Small intestine (tissue), 7 donors: ENCODE results near the gene FLAD1. TPM values are rescaled to one million over a fixed set of nuclear protein-coding genes. Genes with fewer than 3 reads are reported as not detected.

Experiments used
- DNase-seq, 2 donors: peaks; one replicate each; pipeline versions ENCODE4 v3.0.0 to v3.0.0-alpha.2; 2013
- FAIRE-seq: peaks from 2 replicates; lab custom pipeline; 2012; peaks lifted over from hg19 to GRCh38; lab: Jason Lieb, UNC
- H3K27ac ChIP-seq, 3 donors: one replicate each; pipeline ENCODE4 v1.5.1; 2013; ENCODE audit warnings: low read length in 2 of 3, mild to moderate bottlenecking in 2 of 3, control low read depth in 1 of 3, inconsistent platforms in 1 of 3, low read depth in 1 of 3, moderate library complexity in 1 of 3
- H3K27me3 ChIP-seq, 3 donors: one replicate each; pipeline ENCODE4 v1.6.1; 2013; ENCODE audit warnings: low read length in 3 of 3, inconsistent platforms in 1 of 3; ENCODE audit not compliant: control insufficient read depth in 3 of 3, insufficient read depth in 3 of 3
- H3K36me3 ChIP-seq, 3 donors: one replicate each; pipeline ENCODE4 v1.6.1; 2013; ENCODE audit warnings: low read length in 3 of 3, inconsistent platforms in 1 of 3, low read depth in 1 of 3, mild to moderate bottlenecking in 1 of 3, moderate library complexity in 1 of 3; ENCODE audit not compliant: control insufficient read depth in 3 of 3, insufficient read depth in 2 of 3
- H3K4me1 ChIP-seq, 3 donors: one replicate each; pipeline ENCODE4 v1.6.1; 2013; ENCODE audit warnings: low read length in 2 of 3, inconsistent platforms in 1 of 3, low read depth in 1 of 3, mild to moderate bottlenecking in 1 of 3, moderate library complexity in 1 of 3; ENCODE audit not compliant: control insufficient read depth in 3 of 3, insufficient read depth in 2 of 3
- H3K4me3 ChIP-seq, 3 donors: one replicate each; pipeline ENCODE4 v1.5.1; 2013; ENCODE audit warnings: low read length in 3 of 3, control low read depth in 1 of 3, inconsistent platforms in 1 of 3, low read depth in 1 of 3, mild to moderate bottlenecking in 1 of 3, moderate library complexity in 1 of 3
- H3K9me3 ChIP-seq, 2 donors: one replicate each; pipeline ENCODE4 v1.6.1; 2013; ENCODE audit warnings: low read depth in 1 of 2, low read length in 1 of 2; ENCODE audit not compliant: control insufficient read depth in 2 of 2, insufficient read depth in 1 of 2
- WGBS, 3 donors: extraction: QIAGEN DNeasy Blood & Tissue Kit; methylation state at CpG; one replicate each; pipeline ENCODE4 v1.1.7; 2013; 5-methylcytosine and 5-hydroxymethylcytosine counted together
- polyA plus RNA-seq, 4 donors: library from polyadenylated mRNA; stranded (reverse) in 3 of 4; unstranded in 1 of 4; fragments of 200-250 nt in 3 of 4; fragments of 120-200 nt in 1 of 4; gene quantifications; one replicate each; pipeline versions ENCODE4 v1.2.1 to v1.2.3, GENCODE V29; 2013
- donor health status: healthy with polysubstance abuse.
- donor health status: control.
- donor health status: control.
- donor health status: Bipolar disorder and iron deficiency.
- donor health status: healthy.

FLAD1 gene
- polyA plus RNA-seq, 4 donors: 25.1 to 51.4 (median 34.4) TPM

DNA sequence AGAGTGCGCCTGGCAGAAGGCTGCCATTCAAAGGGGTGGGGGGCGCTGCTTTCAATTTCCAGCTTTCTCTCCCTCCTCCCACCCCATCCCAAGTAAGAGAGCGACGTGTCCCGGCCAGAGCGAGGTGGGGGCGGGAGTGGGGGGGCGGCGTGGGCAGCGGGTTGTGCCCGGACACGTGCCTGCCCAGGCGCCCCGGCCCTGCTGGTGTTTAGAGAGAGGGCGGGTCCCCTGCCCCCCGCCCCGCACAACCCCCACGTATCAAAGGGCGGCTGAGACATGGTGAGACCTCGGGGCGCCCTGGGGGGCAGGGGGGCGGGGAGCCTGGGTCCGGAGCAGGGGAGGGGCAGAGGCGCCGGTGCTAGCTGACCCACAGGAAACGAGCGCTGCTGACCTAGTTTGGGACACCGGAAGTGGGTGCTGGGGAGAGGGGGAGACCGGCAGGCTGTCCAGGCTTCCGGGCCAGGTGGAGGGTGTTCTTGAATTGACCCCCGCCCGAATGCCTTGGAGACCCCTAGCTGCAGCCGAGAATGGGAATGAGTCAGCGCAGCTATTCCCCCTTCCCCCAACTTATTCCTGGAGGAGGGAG, 20.7 kb downstream of the FLAD1 start:
- FAIRE-seq (no peak), DNase-seq (peak; percentile 74 to 88)
- peaks cover 8 to 61% (median 21%) of the 10 kb centered on the region in 3 donors for H3K4me1 ChIP-seq
- no peaks in the 10 kb centered on the region for H3K27me3 ChIP-seq
- H3K4me3 ChIP-seq: peak overlapping the region; percentile 70 to 88 (median 77)
- H3K27ac ChIP-seq: peak overlapping the region; percentile 96 to 99 (median 98)
- H3K9me3 ChIP-seq: no peaks in the 10 kb centered on the region
- H3K36me3 ChIP-seq: peaks cover 0 to 42% (median 0%) of the 10 kb centered on the region in 3 donors
- 1 to 5% (median 1%) methylated on average over 25 to 34 of the region's 34 CpGs for WGBS, 3 donors

DNA sequence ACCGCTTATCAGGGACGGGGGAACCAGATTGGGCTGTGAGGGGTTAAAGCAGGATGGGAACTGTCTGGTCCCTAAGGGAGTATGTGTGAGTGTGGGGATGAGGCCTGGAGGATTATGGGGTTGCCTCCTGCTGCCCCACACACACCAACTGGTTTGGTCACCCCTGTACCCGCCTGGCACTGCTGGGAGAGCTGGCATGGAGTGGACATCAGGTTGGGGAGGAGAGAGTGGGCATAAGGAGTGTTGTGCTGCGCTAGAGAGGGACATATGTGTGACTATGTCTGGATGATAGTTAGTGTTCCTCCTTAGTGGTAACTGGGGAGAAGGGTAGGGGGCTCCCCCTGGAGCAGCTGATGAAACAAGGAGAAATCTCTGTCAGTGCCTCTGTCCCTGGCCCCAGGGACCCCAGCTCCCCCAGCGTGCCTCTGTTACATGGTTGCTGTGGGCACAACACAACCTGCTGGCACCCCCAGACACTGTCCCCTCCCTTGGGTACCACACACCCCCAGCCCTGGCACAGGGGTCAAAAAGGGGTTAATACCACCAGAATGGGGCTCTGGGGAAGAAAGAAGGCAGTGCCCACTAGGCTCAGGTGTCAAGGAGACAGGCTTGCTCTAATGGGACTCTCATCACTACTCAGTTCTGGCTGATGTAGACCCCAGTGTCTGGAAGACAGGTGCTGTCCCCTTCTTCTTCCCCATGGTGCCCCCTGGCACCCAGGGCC, 21.4 kb downstream of the FLAD1 start:
- no peak for FAIRE-seq
- WGBS, 3 donors: 9 to 30% (median 27%) methylated on average over 4 to 5 of the region's 5 CpGs
- H3K9me3 ChIP-seq: no peaks in the 10 kb centered on the region
- DNase-seq: no peak
- H3K27me3 ChIP-seq: no peaks in the 10 kb centered on the region
- H3K36me3 ChIP-seq: peaks cover 0 to 48% (median 0%) of the 10 kb centered on the region in 3 donors
- peaks cover 8 to 61% (median 21%) of the 10 kb centered on the region in 3 donors for H3K4me1 ChIP-seq
- peak overlapping the region; percentile 96 to 99 (median 98) for H3K27ac ChIP-seq
- H3K4me3 ChIP-seq: peak overlapping the region; percentile 70 to 88 (median 77)

DNA sequence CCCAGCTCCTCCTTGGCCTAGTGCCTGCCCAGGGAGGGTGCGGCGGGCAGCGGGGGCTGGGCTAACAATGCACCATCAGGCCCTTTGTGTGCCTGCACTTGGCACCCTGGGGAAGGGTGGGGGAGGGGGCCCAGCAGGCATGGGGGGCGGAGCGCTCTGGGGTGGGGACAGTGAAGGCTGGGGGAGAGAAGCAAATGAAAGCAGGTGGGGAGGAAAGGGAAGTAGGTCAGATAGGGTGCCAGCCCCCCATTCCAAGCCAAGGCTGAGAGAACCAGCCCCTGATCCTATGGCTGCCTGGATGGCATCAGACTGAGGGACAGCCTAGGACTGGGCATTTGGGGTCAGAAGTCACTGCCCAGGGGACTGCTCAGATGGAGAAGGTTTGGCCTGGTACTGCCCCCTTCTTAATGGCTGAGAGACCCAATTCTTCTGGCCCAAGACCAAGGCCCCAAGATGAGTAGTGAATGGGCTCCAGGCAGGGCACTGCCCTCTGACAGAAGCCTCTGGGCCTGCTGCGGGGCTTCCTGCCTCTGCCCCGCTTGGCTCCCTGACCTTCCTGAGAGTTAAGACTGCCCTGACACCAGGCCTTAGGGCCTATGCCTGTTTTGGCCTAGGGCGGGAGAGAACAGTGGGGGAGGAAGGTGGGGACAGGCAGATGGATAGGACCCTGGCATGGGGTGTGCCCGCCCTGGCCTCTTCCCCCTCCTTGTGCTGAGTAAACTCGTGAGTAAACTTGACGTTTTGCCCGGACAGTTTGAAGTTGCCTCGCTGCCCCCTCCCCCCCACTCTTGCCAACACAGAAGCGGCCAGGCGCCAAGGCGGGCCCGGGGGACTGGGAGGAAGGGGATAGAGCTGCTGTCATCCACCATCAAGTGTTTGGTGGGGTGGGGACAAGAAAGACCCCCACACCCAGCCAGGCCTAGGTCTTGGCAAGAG, 22.2 kb downstream of the FLAD1 start:
- FAIRE-seq (no peak), DNase-seq (peak in 1 of 2 donors; percentile 81)
- Histone ChIP-seq H3K4me1 (peaks cover 7 to 61% (median 19%) of the 10 kb centered on the region in 3 donors), H3K36me3 (peaks cover 0 to 57% (median 0%) of the 10 kb centered on the region in 3 donors), H3K4me3 (peak overlapping the region; percentile 4 to 88 (median 77)), H3K9me3 (no peaks in the 10 kb centered on the region), H3K27ac (peak overlapping the region; percentile 96 to 99 (median 98)), H3K27me3 (no peaks in the 10 kb centered on the region)
- WGBS, 3 donors: 14 to 41% (median 33%) methylated on average over 16 to 17 of the region's 17 CpGs

DNA sequence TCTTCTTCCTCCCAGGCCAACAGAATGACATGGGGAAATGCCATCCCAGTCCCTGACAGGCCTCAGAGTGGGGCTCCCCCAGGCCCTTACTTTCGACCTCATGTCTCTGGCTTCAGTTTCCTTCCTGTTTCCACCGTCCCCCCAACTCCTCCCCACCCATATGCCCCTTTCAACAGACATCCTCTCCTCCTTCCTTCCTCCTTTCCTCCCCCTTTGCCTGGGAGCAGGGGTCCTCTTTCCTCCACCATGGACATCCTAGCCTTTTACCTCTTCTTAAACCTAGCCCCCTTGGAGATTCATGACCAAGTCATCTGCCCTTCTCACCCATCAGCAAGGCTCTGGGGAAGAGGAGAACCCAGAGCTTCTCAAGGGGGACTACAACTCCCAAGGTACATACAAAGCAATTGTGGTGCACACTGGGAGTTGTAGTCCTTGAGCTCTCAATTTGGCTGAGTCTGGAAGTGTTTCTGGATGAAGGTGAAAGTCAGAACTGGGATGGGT, 23.5 kb downstream of the FLAD1 start:
- DNase-seq: no peak
- no peak for FAIRE-seq

DNA sequence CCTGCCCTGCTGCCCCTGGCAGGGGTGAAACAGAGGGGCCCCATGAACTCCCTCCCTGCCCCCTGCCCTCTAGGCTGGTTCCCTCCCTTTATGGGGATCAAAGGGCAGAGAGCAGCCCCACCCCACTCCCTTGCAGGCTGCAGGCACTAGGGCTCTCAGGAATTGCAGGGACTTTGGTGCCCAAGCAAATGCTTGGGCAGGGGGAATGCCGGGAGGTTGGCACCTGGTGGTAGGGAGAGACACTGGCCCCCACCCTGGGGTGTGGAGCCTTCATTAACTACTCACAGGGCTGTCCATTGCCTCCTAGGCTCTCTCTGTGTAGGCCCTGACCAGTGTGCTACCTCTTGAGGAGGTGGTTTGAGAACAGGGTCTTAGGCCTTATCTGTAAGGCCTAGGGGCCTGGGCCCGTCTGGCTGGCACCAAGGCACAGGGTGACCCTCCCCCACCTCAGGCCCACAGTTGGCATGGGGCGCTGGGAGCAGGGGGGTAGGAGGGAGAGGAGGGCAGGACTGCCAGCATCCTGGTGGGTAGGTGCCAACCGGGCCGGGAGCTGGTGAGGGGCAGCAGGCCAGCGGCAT, 24.2 kb downstream of the FLAD1 start:
- H3K27ac ChIP-seq: peak overlapping the region; percentile 68 to 96 (median 95)
- FAIRE-seq (no peak), DNase-seq (peak; percentile 82 to 99)
- no peaks in the 10 kb centered on the region for H3K9me3 ChIP-seq
- H3K27me3 ChIP-seq: no peaks in the 10 kb centered on the region
- peaks cover 0 to 77% (median 4%) of the 10 kb centered on the region in 3 donors for H3K36me3 ChIP-seq
- 19 to 55% (median 47%) methylated on average over 6 of the region's 6 CpGs for WGBS, 3 donors
- H3K4me1 ChIP-seq: peaks cover 7 to 81% (median 36%) of the 10 kb centered on the region in 3 donors
- H3K4me3 ChIP-seq: peak overlapping the region in 2 of 3 donors; percentile 23 to 60

More for the DNA sequence above, 23.5 kb downstream of the FLAD1 start:
- Histone ChIP-seq H3K27ac (peak overlapping the region; percentile 68 to 99 (median 96)), H3K4me1 (peaks cover 7 to 74% (median 30%) of the 10 kb centered on the region in 3 donors), H3K9me3 (no peaks in the 10 kb centered on the region), H3K36me3 (peaks cover 0 to 70% (median 4%) of the 10 kb centered on the region in 3 donors), H3K27me3 (no peaks in the 10 kb centered on the region), H3K4me3 (no peak overlapping the region)
- 0 to 17% (median 11%) methylated on average over 2 of the region's 2 CpGs for WGBS, 3 donors

DNA sequence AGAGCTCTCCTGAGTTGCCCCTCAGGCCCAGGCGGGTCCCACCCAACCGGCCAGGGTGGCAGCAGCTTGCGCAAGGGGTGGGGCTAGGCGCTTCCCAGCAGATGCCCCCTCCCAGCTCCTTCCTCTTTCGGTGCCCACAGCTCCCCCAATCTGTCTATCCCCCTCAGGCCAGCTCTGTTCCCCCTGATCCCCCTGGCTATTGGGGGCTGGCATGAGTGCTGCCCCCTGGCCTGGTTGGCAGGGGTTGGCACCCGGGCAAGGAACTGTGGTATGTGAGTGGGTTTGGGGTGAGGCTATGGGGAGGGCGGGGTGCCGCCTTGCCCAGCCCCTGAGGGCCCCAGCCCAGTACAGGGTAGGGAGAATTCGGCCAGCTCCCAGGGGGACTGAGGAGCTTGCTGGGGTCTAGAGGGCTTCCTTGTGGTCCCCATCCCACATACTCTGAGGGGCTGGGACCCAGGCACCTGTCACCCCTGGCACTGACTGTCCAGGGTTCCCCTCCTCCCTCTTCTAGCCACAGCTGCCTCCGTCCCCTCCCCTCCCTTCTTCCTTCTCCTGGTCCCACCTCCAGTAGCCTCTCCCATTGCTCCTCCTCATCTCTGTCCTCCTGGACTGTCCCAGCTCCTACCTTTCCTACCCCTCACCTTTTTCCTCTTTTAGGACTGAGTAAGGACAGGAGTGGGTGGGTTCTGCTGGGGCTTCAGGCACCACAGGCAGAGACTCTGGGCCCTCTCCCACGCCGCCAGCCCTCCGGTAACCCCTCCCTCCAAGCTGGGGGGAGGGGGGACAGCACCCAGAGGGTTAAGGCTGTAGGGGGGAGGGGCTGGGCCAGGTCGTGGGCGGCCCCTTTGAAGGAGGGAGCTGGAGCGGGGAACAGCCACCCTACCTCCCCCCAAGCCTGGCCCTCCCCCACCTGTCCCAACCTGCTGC, 25.1 kb downstream of the FLAD1 start:
- WGBS, 3 donors: 4 to 44% (median 44%) methylated on average over 12 to 16 of the region's 16 CpGs
- no peak for FAIRE-seq

DNA sequence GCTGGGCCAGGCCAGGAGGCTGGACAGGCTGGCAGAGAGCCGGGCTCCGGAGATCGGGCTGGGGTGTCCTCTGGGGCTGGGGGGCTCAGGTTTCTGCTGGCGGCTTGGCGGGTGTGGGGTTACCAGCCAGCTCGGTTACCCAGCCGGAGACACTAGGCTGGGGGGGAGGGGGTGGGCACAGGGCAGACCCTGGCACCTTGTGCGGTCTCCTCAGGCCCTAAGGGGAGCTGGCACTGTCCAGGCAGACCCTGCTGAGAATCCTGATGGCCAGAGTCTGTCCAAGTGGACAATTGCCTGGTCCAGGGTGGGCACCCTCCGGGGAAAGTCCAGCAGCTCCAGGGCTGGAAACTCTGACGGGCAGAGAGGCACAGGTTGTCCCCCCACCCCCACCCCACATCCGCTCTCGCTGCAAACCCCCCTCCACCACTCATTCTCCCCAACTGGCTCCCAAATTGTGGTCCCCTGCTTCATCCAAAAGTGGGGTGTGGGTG, 26.1 kb downstream of the FLAD1 start:
- no peaks in the 10 kb centered on the region for H3K9me3 ChIP-seq
- FAIRE-seq (no peak), DNase-seq (no peak)
- H3K36me3 ChIP-seq: peaks cover 0 to 92% (median 4%) of the 10 kb centered on the region in 3 donors
- H3K4me1 ChIP-seq: peaks cover 7 to 94% (median 46%) of the 10 kb centered on the region in 3 donors
- no peaks in the 10 kb centered on the region for H3K27me3 ChIP-seq
- 40 to 70% (median 67%) methylated on average over 8 to 12 of the region's 12 CpGs for WGBS, 3 donors
- peak overlapping the region in 2 of 3 donors; percentile 23 to 60 for H3K4me3 ChIP-seq
- peak overlapping the region; percentile 64 to 96 (median 95) for H3K27ac ChIP-seq

More for the DNA sequence above, 25.1 kb downstream of the FLAD1 start:
- no peaks in the 10 kb centered on the region for H3K9me3 ChIP-seq
- peak overlapping the region; percentile 23 to 60 (median 30) for H3K4me3 ChIP-seq
- peak overlapping the region; percentile 64 to 96 (median 95) for H3K27ac ChIP-seq
- DNase-seq: peak in 1 of 2 donors; percentile 83
- H3K36me3 ChIP-seq: peaks cover 0 to 86% (median 4%) of the 10 kb centered on the region in 3 donors
- H3K27me3 ChIP-seq: no peaks in the 10 kb centered on the region
- peaks cover 7 to 91% (median 41%) of the 10 kb centered on the region in 3 donors for H3K4me1 ChIP-seq
